ENCODE results near the gene ANKFY1.

Gene ANKFY1

GRCh38 chr17:4118015-4118743 lies 145.6 kb downstream of the ANKFY1 start:
- TF ChIP-seq SNAI2 (CRISPR knock-in tag; IDR thresholded peaks at IDR 0.05) (no peak), ISL1 (CRISPR knock-in tag; IDR thresholded peaks at IDR 0.05) (no peak), ZNF565 (CRISPR knock-in tag; conservative IDR thresholded peaks at IDR 0.05; ENCODE audit: low read depth) (no peak), ARNTL (CRISPR knock-in tag; IDR thresholded peaks at IDR 0.05; ENCODE audit: borderline replicate concordance, low read depth) (no peak), ZFP30 (CRISPR knock-in tag; IDR thresholded peaks at IDR 0.05) (no peak)
- TF ChIP-seq, protein P1, sequence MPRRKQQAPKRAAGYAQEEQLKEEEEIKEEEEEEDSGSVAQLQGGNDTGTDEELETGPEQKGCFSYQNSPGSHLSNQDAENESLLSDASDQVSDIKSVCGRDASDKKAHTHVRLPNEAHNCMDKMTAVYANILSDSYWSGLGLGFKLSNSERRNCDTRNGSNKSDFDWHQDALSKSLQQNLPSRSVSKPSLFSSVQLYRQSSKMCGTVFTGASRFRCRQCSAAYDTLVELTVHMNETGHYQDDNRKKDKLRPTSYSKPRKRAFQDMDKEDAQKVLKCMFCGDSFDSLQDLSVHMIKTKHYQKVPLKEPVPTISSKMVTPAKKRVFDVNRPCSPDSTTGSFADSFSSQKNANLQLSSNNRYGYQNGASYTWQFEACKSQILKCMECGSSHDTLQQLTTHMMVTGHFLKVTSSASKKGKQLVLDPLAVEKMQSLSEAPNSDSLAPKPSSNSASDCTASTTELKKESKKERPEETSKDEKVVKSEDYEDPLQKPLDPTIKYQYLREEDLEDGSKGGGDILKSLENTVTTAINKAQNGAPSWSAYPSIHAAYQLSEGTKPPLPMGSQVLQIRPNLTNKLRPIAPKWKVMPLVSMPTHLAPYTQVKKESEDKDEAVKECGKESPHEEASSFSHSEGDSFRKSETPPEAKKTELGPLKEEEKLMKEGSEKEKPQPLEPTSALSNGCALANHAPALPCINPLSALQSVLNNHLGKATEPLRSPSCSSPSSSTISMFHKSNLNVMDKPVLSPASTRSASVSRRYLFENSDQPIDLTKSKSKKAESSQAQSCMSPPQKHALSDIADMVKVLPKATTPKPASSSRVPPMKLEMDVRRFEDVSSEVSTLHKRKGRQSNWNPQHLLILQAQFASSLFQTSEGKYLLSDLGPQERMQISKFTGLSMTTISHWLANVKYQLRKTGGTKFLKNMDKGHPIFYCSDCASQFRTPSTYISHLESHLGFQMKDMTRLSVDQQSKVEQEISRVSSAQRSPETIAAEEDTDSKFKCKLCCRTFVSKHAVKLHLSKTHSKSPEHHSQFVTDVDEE (CRISPR knock-in tag; IDR thresholded peaks at IDR 0.05) = no peak
- ATAC-seq = no peak

GRCh38 chr17:4116516-4116915 lies 147.3 kb downstream of the ANKFY1 start:
- no peak for ATAC-seq
- TF ChIP-seq ZNF8 (CRISPR knock-in tag; IDR thresholded peaks at IDR 0.05) (no peak), BACH2 (CRISPR knock-in tag; IDR thresholded peaks at IDR 0.05; ENCODE audit: borderline replicate concordance) (no peak), SNAI2 (CRISPR knock-in tag; IDR thresholded peaks at IDR 0.05) (no peak), ESRRG (CRISPR knock-in tag; IDR thresholded peaks at IDR 0.05) (no peak), OSR1 (CRISPR knock-in tag; IDR thresholded peaks at IDR 0.05) (no peak), ARNTL (CRISPR knock-in tag; IDR thresholded peaks at IDR 0.05; ENCODE audit: borderline replicate concordance, low read depth) (no peak), ZFP30 (CRISPR knock-in tag; IDR thresholded peaks at IDR 0.05) (no peak)
- TF ChIP-seq, protein P1 (CRISPR knock-in tag; IDR thresholded peaks at IDR 0.05) = no peak

Measured in SK-N-SH treated with all-trans-retinoic acid at 6 μM for 48 hours (cell line).